HG03565 (cell line): Measurements from ENCODE around the gene PEDS1.
"Not testable (repeated sequence)": the region's sequence is repeated elsewhere in the genome, so short reads cannot be mapped to it uniquely, and the experiment has no call there.

ENCODE experiments used
- ATAC-seq: cut with Tn5 transposase; IDR thresholded peaks from one replicate; pipeline ENCODE4 v1.9.1; 2021; ENCODE audit warnings: mild to moderate bottlenecking, moderate library complexity; ENCODE audit not compliant: unreplicated experiment

The PEDS1 gene

GRCh38 chr20:50153500-50154377 is at the start of gene PEDS1:
Gene PEDS1 (minus strand): TSS chr20:50153723. CDS start chr20:50153637, 86 bp downstream.
- peak; percentile 91 for ATAC-seq

GRCh38 chr20:50202677-50203076 is 49.2 kb upstream of the PEDS1 start:
- no peak for ATAC-seq

- not testable (repeated sequence) for ATAC-seq
Measured at GRCh38 chr20:50201710-50202109, 48.2 kb upstream of the PEDS1 start.

GRCh38 chr20:50200482-50201104 is 47.1 kb upstream of the PEDS1 start:
- no peak for ATAC-seq

- ATAC-seq, result no peak
Measured at GRCh38 chr20:50199703-50200102, 46.2 kb upstream of the PEDS1 start.

GRCh38 chr20:50198716-50199115 is 45.2 kb upstream of the PEDS1 start:
- ATAC-seq, result no peak

- no peak for ATAC-seq
Measured at GRCh38 chr20:50198180-50198666, 44.7 kb upstream of the PEDS1 start.

- ATAC-seq, result no peak
Measured at GRCh38 chr20:50197463-50198179, 44.1 kb upstream of the PEDS1 start.

GRCh38 chr20:50196896-50197295 is 43.4 kb upstream of the PEDS1 start:
- no peak for ATAC-seq

- no peak for ATAC-seq
Measured at GRCh38 chr20:50196248-50196647, 42.7 kb upstream of the PEDS1 start.

- no peak for ATAC-seq
Measured at GRCh38 chr20:50195524-50196120, 42.1 kb upstream of the PEDS1 start.

- ATAC-seq, result no peak
Measured at GRCh38 chr20:50194831-50195523, 41.5 kb upstream of the PEDS1 start.

- ATAC-seq, result no peak
Measured at GRCh38 chr20:50194422-50194830, 40.9 kb upstream of the PEDS1 start.

- no peak for ATAC-seq
Measured at GRCh38 chr20:50193836-50194421, 40.4 kb upstream of the PEDS1 start.

GRCh38 chr20:50193199-50193835 is 39.8 kb upstream of the PEDS1 start:
- no peak for ATAC-seq

GRCh38 chr20:50192364-50193198 is 39.1 kb upstream of the PEDS1 start:
- no peak for ATAC-seq

GRCh38 chr20:50191544-50192363 is 38.2 kb upstream of the PEDS1 start:
- ATAC-seq, result no peak

GRCh38 chr20:50191065-50191543 is 37.6 kb upstream of the PEDS1 start:
- ATAC-seq, result no peak
